Body of pancreas (tissue), 4 donors: Measurements from ENCODE around the gene VPS41.

Experiments used
- CTCF ChIP-seq, 7 experiments: fragments of 450-650 bp in 4 of 7; fragments of 200-600 bp in 3 of 7; sonication (generic) in 3 of 7; IDR thresholded peaks; one replicate each; pipeline ENCODE4 v1.5.1; 2016 to 2019; ENCODE audit warnings: antibody characterized with exemption in 7 of 7
- POLR2A ChIP-seq, 3 donors: fragments of 450-650 bp; IDR thresholded peaks; one replicate each; pipeline ENCODE4 v1.6.1; 2016; ENCODE audit warnings: antibody characterized with exemption in 3 of 3, mild to moderate bottlenecking in 2 of 3

GRCh38 chr7:38675494-38676106 lies 233.4 kb downstream of the VPS41 start:
- TF ChIP-seq CTCF (IDR thresholded peaks at IDR 0.05) (no peak), POLR2A (IDR thresholded peaks at IDR 0.05) (no peak)
